Ectodermal cell (in vitro differentiated cells): Measurements from ENCODE around the gene ANKRD16.
"Not testable (repeated sequence)": the region's sequence is repeated elsewhere in the genome, so short reads cannot be mapped to it uniquely, and the experiment has no call there.

Experiments used
- H3K27ac ChIP-seq: 2 replicates; pipeline ENCODE4 v1.7.0; 2013; ENCODE audit warnings: mild to moderate bottlenecking, low read depth, low read length; ENCODE audit not compliant: insufficient read depth, poor library complexity, severe bottlenecking
- H3K27me3 ChIP-seq: 2 replicates; pipeline ENCODE4 v1.7.0; 2013; ENCODE audit warnings: mild to moderate bottlenecking, low read length; ENCODE audit not compliant: insufficient read depth, control insufficient read depth, poor library complexity, severe bottlenecking
- H3K36me3 ChIP-seq: one replicate; pipeline ENCODE4 v1.7.0; 2013; ENCODE audit warnings: low read length; ENCODE audit not compliant: control insufficient read depth, insufficient read depth
- H3K4me1 ChIP-seq: one replicate; pipeline ENCODE4 v1.7.0; 2013; ENCODE audit warnings: low read length; ENCODE audit not compliant: control insufficient read depth, insufficient read depth
- H3K4me3 ChIP-seq: 2 replicates; pipeline ENCODE4 v1.7.0; 2013; ENCODE audit warnings: low read depth, low read length, control low read depth; ENCODE audit not compliant: insufficient read depth
- H3K9me3 ChIP-seq: 2 replicates; pipeline ENCODE4 v1.7.0; 2013; ENCODE audit warnings: mild to moderate bottlenecking, low read length, moderate library complexity; ENCODE audit not compliant: control insufficient read depth
- WGBS, 2 experiments: methylation state at CpG; one replicate each; pipeline ENCODE4 v1.1.7; 2013; ENCODE audit warnings: missing lambda C conversion rate in 2 of 2; 5-methylcytosine and 5-hydroxymethylcytosine counted together

Gene ANKRD16

DNA sequence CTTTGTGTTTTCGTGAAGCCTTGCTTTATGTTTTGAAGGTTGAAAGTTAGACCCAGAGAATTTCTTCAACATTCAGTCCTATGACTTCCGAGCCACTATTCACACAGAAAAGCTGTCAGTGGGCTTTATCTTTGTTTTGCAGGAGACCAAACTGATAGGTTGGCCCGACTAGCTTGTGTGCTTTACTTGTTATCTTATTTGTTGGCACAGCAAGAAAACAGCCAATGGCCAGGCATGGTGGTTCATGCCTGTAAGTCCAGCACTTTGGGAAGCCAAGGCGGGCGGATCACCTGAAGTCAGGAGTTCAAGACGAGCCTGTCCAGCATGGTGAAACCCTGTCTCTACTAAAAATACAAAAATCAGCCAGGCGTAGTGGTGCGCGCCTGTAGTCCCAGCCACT, 60.4 kb downstream of the ANKRD16 start:
- Histone ChIP-seq H3K27me3 (no peaks in the 10 kb centered on the region), H3K36me3 (no peaks in the 10 kb centered on the region), H3K4me3 (no peak overlapping the region), H3K9me3 (no peaks in the 10 kb centered on the region), H3K27ac (no peak overlapping the region), H3K4me1 (no peaks in the 10 kb centered on the region)
- 93% methylated on average over 9 of the region's 9 CpGs for WGBS, 2 experiments

- Histone ChIP-seq H3K4me1 (no peaks in the 10 kb centered on the region), H3K27ac (no peak overlapping the region), H3K4me3 (no peak overlapping the region), H3K36me3 (no peaks in the 10 kb centered on the region), H3K27me3 (no peaks in the 10 kb centered on the region), H3K9me3 (no peaks in the 10 kb centered on the region)
- 94% methylated on average over 16 of the region's 16 CpGs for WGBS, 2 experiments
Observed at GRCh38 chr10:5828725-5829124, 61.0 kb downstream of the ANKRD16 start.

DNA sequence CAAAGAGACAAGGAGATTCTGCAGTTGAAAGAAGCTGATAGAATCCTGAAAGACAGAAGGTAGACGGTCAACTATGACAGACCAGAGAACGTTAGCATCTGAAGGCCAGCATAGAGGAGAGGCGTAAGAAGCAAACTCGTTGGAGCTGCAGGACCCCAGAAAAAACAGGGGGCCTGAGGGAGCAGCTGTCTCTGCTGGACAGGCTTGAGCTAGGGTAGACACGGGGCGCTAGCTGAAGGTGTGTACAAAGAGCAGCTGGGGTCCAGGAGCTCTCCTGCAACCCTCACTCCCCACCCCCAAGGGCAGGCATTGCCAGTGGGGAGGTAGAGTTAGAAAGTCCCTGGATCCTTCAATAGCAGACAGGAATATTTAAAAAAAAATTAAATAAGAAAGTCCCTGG, 61.9 kb downstream of the ANKRD16 start:
- H3K4me3 ChIP-seq: no peak overlapping the region
- H3K9me3 ChIP-seq: no peaks in the 10 kb centered on the region
- no peaks in the 10 kb centered on the region for H3K36me3 ChIP-seq
- H3K27me3 ChIP-seq: no peaks in the 10 kb centered on the region
- no peaks in the 10 kb centered on the region for H3K4me1 ChIP-seq
- no peak overlapping the region for H3K27ac ChIP-seq
- 87 to 91% methylated on average over 6 of the region's 6 CpGs for WGBS, 2 experiments

GRCh38 chr10:5826511-5826910, 63.2 kb downstream of the ANKRD16 start:
- H3K9me3 ChIP-seq, H3K27me3 ChIP-seq, H3K4me3 ChIP-seq, H3K4me1 ChIP-seq, H3K36me3 ChIP-seq, H3K27ac ChIP-seq: not testable (repeated sequence)
- 81 to 89% methylated on average over 6 of the region's 6 CpGs for WGBS, 2 experiments

DNA sequence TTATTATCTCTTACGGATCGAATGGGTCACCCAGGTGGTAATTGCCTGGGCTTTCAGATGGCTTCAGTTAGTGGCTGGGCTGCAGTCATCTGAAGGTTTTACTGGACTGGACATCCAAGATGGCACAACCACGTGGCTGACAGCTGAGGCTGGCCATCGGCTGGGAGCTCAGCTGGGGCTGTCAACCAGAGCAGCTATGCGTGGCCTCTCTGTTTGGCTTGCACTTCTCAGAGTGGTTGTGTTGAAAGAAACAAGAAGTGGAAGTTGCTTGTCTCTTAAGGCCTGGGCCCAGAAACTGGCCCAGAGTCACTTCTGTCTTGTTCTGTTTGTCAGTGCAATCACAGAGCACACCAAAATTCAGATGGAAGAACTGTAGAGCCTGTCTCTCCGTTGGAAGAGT, 70.8 kb downstream of the ANKRD16 start:
- H3K4me3 ChIP-seq: no peak overlapping the region
- no peaks in the 10 kb centered on the region for H3K9me3 ChIP-seq
- no peaks in the 10 kb centered on the region for H3K27me3 ChIP-seq
- no peaks in the 10 kb centered on the region for H3K36me3 ChIP-seq
- no peak overlapping the region for H3K27ac ChIP-seq
- 94 to 96% methylated on average over 6 of the region's 6 CpGs for WGBS, 2 experiments
- H3K4me1 ChIP-seq: no peaks in the 10 kb centered on the region

GRCh38 chr10:5818048-5818331, 71.7 kb downstream of the ANKRD16 start:
- WGBS, 2 experiments: 83 to 93% methylated on average over 1 to 2 of the region's 2 CpGs
- Histone ChIP-seq H3K36me3 (no peaks in the 10 kb centered on the region), H3K27ac (no peak overlapping the region), H3K9me3 (no peaks in the 10 kb centered on the region), H3K4me3 (no peak overlapping the region), H3K27me3 (no peaks in the 10 kb centered on the region), H3K4me1 (no peaks in the 10 kb centered on the region)

- no peaks in the 10 kb centered on the region for H3K9me3 ChIP-seq
Observed at GRCh38 chr10:5817322-5818047, 72.2 kb downstream of the ANKRD16 start.

GRCh38 chr10:5816170-5816569, 73.5 kb downstream of the ANKRD16 start:
- Histone ChIP-seq H3K4me1 (no peaks in the 10 kb centered on the region), H3K27ac (no peak overlapping the region), H3K27me3 (no peaks in the 10 kb centered on the region), H3K9me3 (no peaks in the 10 kb centered on the region), H3K36me3 (no peaks in the 10 kb centered on the region), H3K4me3 (no peak overlapping the region)

More at GRCh38 chr10:5817322-5818047, 72.2 kb downstream of the ANKRD16 start:
- 93 to 95% methylated on average over 4 of the region's 4 CpGs for whole genome bisulfite sequencing, 2 experiments
- no peaks in the 10 kb centered on the region for H3K4me1 ChIP-seq
- H3K36me3 ChIP-seq: no peaks in the 10 kb centered on the region
- H3K27ac ChIP-seq: no peak overlapping the region
- H3K4me3 ChIP-seq: no peak overlapping the region
- no peaks in the 10 kb centered on the region for H3K27me3 ChIP-seq

DNA sequence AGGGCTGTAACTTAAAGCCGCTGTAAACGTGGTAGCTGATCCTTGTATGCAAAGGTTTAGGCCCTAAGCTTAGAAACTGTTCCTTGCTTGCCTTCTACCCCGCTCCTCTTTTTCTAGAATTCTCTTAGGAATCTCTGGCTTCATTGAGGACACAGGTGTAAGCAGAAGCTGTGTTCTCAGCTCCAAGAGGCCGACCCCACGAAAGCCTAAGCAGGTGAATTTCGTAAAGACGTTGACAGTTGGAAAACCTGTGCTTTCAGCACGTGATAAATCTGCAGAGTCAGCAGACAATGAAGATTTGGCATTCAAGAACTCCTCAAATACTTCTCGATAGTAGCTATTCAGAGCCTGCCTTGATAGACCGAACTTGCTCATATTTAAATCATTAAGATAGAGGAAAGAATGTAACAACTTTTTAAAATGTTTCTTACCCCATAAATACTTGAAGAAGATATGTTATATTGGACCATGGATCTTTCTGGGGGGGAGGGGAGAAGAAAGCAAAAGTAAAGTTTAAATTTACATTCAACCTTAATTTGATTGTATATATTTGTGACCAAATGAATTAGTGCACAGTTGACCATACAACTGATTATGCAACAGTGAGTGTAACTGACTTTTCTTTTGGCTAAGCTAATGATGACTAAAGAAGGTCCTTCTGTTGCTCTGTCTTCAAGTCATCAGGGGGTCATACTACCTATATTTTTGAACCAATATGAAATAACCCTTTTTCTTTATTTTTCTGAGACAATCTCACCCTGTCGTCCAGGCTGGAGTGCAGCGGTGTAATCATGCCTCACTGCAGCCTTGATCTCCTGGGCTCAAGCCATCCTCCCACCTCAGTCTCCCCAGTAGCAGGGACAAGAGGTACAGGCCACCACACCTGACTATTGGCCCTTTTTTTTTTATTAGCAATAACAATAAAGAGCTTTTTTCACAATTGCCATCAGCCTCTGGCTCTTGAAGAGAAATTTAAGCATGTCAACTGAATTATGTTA, 75.3 kb downstream of the ANKRD16 start:
- H3K4me1 ChIP-seq: peaks cover 8% of the 10 kb centered on the region
- peak overlapping the region; percentile 65 for H3K27ac ChIP-seq
- 27% methylated on average over 10 of the region's 12 CpGs for WGBS, 2 experiments
- H3K4me3 ChIP-seq: peak overlapping the region; percentile 90
- H3K36me3 ChIP-seq: no peaks in the 10 kb centered on the region
- H3K27me3 ChIP-seq: no peaks in the 10 kb centered on the region
- no peaks in the 10 kb centered on the region for H3K9me3 ChIP-seq

DNA sequence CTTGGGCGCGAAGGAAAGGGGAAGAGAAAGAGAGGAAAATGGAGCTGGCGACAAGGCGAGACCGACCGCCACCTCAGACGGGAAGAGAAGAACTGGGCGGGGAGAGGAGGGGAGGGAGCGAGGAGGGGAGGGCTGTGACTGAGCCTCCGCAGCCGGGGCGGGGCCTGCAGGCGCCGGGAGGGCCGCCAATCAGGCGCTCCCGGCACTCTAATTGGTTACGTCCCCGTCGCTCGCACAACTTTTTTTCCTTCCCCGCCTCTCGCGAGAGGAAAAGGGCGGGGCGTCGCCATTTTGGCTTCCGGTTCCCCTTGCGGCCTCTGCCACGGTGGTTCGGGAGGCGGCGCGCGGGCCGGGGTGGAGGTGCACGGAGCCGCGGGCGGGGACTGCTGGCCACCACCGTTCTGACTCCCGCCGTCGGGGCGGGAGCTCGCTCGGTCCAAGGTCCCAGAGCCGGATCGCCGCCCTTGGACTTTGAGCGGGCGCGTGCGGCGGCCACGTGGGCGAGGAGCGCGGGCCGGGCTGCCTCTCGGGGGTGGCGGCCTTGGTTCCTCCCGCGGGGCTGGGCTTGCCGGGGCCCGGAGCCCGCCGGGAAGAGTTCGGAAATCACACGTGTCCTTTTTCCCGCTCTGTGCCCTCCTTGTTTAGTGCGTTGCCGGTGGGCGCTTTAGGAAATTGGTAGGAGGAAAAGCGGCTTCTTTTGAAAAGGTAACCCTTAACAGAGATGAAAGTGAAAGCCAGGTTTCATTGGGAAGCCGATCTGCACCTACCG, 76.2 kb downstream of the ANKRD16 start, which contains the start of gene GDI2:
Gene GDI2 (minus strand): TSS at position 94 of the 769 bp plus-strand sequence. CDS start 176 bp downstream, outside the sequence.
- Histone ChIP-seq H3K4me3 (peak within 1 kb of the TSS; percentile 90), H3K36me3 (no peaks in the 10 kb centered on the region), H3K27me3 (no peaks in the 10 kb centered on the region), H3K9me3 (no peaks in the 10 kb centered on the region), H3K27ac (peak within 1 kb of the TSS; percentile 93), H3K4me1 (peaks cover 8% of the 10 kb centered on the region)
- WGBS, 2 experiments: 0 to 1% methylated on average over 77 of the region's 77 CpGs
